K562 (cell line): ENCODE data around the gene PDPK1.
A peak's percentile ranks its signal among the peaks of the same experiment; 100 is the strongest.

ENCODE experiments used
- CEBPB ChIP-seq: fragments of 450-650 bp; IDR thresholded peaks from 2 replicates; pipeline ENCODE4 v1.6.1; 2016; ENCODE audit warnings: missing genetic modification characterization, missing compliant biosample characterization
- CHD2 ChIP-seq: IDR thresholded peaks from 2 replicates; pipeline ENCODE4 v1.6.1; 2011; ENCODE audit warnings: low read depth, low read length
- CTCF ChIP-seq, 3 experiments: IDR thresholded peaks in 2 of 3; conservative IDR thresholded peaks in 1 of 3; 2 replicates each; pipeline ENCODE4 v1.5.1; 2011 to 2012; ENCODE audit warnings: low read length in 3 of 3, mild to moderate bottlenecking in 3 of 3, control low read depth in 2 of 3, improper control_type of control experiment in 1 of 3, inconsistent platforms in 1 of 3, low read depth in 1 of 3, mixed read lengths in 1 of 3, moderate library complexity in 1 of 3; ENCODE audit not compliant: insufficient read depth in 2 of 3
- EP300 ChIP-seq: IDR thresholded peaks from 2 replicates; pipeline ENCODE4 v1.6.1; 2012; ENCODE audit warnings: low read length, improper control_type of control experiment
- EZH2 ChIP-seq: IDR thresholded peaks from 2 replicates; pipeline ENCODE4 v1.6.1; 2012; ENCODE audit warnings: low read depth, mild to moderate bottlenecking, inconsistent platforms, low read length, borderline replicate concordance
- GABPB1 ChIP-seq: sonication (generic); formaldehyde crosslinking; IDR thresholded peaks from 2 replicates; pipeline ENCODE4 v1.8.0; 2022; ENCODE audit warnings: mild to moderate bottlenecking, missing genetic modification reagents
- KLF1 ChIP-seq: fragments of 450-650 bp; IDR thresholded peaks from 2 replicates; pipeline ENCODE4 v1.6.1; 2016; ENCODE audit warnings: missing genetic modification characterization, missing compliant biosample characterization
- MXI1 ChIP-seq: IDR thresholded peaks from 2 replicates; pipeline ENCODE4 v1.6.1; 2011; ENCODE audit warnings: low read depth, mild to moderate bottlenecking, improper control_type of control experiment, low read length
- PHB2 ChIP-seq: fragments of 450-650 bp; IDR thresholded peaks from 2 replicates; pipeline ENCODE4 v1.6.1; 2017; ENCODE audit warnings: low read depth
- POLR2AphosphoS5 ChIP-seq: IDR thresholded peaks from 2 replicates; pipeline ENCODE4 v1.6.1; 2011; ENCODE audit warnings: mild to moderate bottlenecking, low read depth, low read length, moderate library complexity; ENCODE audit not compliant: control insufficient read depth, insufficient read depth
- RNF2 ChIP-seq: sonication (generic); IDR thresholded peaks from 2 replicates; pipeline ENCODE4 v1.6.1; 2016
- ZBTB43 ChIP-seq: sonication (generic); formaldehyde crosslinking; IDR thresholded peaks from 2 replicates; pipeline ENCODE4 v1.8.0; 2023; ENCODE audit warnings: mild to moderate bottlenecking, missing genetic modification reagents

- no peak for TF ChIP-seq ZBTB43
- no peak for TF ChIP-seq MXI1
- TF ChIP-seq CTCF (IDR thresholded peaks at IDR 0.05 in 2 of 3, conservative IDR thresholded peaks at IDR 0.05 in 1 of 3; ENCODE audit: insufficient read depth in 2 of 3, low read depth in 1 of 3, low read length in 3 of 3), result no peak
- TF ChIP-seq KLF1 (tag), result no peak
- no peak for TF ChIP-seq EZH2
- TF ChIP-seq CHD2, result no peak
- no peak for TF ChIP-seq POLR2AphosphoS5
- TF ChIP-seq PHB2, result no peak
- TF ChIP-seq EP300, result no peak
- TF ChIP-seq CEBPB (tag), result peak; percentile 31
- TF ChIP-seq GABPB1 (CRISPR knock-in tag), result no peak
- TF ChIP-seq RNF2, result no peak
These were observed 23.3 kb upstream of the PDPK1 start for GRCh38 chr16:2514333-2515179.
